Suppressor macrophage treated with lipopolysaccharide for 1 hour (primary cell): ENCODE measurements around the gene HES6.
A peak's percentile ranks its signal among the peaks of the same experiment; 100 is the strongest.

ENCODE experiments used
- DNase-seq, 3 donors: peaks; one replicate each; pipeline ENCODE4 v3.0.0-alpha.2; 2020 to 2022

The HES6 gene

DNA sequence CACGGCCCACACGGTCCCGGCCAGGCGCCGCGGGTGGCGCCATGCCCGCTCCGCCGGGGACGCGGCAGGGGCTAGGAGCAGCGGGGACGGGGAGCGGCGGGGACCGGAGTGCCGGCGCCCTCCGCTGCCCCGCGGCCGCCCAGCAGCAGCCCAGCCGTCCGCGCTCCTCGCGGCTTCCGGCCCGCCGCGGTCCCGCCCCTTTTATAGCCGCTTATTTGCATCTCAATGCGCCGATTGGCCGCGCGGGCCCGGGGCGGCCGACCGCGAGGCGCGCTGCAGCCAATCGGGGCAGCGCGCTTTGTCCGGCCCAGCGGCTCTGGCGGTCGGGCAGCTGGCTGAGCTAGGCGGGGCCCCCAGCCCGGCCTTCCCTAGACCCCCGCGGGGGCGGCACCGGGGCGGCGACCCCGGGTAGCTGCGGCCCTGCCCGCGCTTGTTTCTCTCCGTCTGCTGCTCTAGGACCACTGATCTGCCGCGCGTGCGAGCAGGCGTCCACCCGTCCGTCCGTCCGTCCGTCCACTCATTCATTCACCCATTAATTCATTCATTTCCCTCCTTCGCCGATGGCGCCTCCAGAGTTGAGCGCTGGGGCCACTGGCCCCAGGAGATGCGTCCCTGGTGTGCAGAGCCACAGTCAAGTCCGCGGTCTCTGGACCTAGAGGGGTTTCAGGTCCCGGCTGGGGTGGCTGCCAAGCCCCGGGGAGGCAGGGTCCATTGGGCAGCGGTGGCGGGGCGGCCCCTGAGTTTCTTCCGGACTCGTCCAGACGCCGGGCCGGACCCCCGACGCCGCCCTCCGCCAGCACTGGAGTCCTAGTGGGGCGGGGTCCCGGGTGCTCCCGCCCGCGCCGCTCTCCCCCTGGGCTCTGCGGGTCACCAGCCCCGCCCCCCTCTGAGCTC, at the start of gene HES6:
TSS of gene HES6 (minus strand) at position 176 of the 894 bp plus-strand sequence. CDS start at position 43, 133 bp downstream.
- peak; percentile 95 to 98 (median 97) for DNase-seq

GRCh38 chr2:238289574-238289973, 49.7 kb upstream of the HES6 start:
- DNase-seq: no peak

GRCh38 chr2:238288650-238289573, 49.1 kb upstream of the HES6 start:
- peak; percentile 98 for DNase-seq

- DNase-seq: peak; percentile 85 to 88 (median 87)
Measured at GRCh38 chr2:238287737-238288649, 48.2 kb upstream of the HES6 start, which contains the start of gene PER2. PER2 (minus strand) TSS chr2:238288610; CDS start chr2:238277936, 10,674 bp downstream.

GRCh38 chr2:238286987-238287736, 47.3 kb upstream of the HES6 start:
- DNase-seq: peak; percentile 26 to 27 (median 26)

- DNase-seq: peak; percentile 18 to 26 (median 22)
Measured at GRCh38 chr2:238286551-238286950, 46.7 kb upstream of the HES6 start.

DNA sequence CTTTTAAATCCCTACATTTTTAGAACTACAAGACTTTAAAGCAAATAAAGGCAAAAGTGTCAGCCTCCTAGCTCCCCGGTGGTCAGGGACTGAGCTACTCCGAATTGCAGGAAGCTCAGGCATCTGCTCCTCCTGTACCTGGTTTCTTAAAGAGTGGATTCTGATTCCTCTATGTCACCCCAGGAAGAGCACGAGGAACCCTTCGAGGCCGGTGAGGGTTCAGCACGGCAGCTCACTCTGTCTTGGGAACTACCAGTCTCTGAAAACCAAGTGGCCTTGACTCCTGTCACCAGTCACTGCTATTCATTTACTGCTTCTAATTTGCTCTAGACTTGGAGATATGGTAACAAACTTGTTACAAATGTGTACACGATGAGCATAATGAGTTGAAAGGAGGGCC, 46.3 kb upstream of the HES6 start:
- no peak for DNase-seq

GRCh38 chr2:238285653-238286082, 45.8 kb upstream of the HES6 start:
- no peak for DNase-seq

- DNase-seq: no peak
Measured at GRCh38 chr2:238284802-238285515, 45.1 kb upstream of the HES6 start.

DNA sequence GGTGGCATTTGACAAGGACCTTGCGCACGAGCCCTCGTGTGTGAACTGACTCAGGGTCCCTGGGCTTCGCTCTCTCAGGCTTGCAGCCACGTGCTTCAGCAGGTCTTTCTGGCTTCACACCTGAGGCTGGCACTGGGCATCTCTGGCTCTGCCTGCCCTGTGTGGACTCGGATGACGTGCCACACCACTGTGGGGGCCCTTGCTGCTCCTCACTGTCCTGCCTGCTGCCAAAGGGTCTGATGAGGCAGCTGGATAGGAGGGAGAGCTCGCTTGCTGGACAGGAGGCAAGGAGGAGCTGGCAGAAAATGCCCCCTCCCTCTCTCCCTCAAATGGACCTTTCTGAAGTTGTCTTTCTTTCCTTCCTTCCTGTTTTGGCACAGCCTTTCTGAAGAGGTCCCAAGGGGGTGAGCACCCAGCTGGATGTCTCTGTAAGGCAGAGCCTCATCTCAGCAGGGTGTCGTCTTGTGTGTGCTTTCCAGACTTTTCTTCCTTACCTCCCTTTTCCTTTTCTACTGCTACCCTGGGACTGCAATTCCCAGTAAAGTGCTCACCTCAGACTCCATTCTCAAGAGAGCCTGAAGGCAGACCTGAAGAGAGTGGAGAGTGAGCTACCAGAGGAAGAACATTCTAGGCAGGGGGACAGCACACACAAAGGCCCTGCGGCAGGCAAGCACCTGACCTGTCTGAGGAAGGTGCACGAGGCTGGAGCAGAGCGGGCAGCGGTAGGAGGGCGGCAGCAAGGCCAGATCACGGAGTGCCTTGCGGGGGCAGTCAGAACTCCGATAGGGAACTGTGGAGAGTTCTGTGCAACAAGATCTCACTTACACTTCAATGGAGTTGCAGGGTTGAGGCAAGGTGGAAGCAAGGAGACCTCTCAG, 43.3 kb upstream of the HES6 start:
- DNase-seq: no peak

DNA sequence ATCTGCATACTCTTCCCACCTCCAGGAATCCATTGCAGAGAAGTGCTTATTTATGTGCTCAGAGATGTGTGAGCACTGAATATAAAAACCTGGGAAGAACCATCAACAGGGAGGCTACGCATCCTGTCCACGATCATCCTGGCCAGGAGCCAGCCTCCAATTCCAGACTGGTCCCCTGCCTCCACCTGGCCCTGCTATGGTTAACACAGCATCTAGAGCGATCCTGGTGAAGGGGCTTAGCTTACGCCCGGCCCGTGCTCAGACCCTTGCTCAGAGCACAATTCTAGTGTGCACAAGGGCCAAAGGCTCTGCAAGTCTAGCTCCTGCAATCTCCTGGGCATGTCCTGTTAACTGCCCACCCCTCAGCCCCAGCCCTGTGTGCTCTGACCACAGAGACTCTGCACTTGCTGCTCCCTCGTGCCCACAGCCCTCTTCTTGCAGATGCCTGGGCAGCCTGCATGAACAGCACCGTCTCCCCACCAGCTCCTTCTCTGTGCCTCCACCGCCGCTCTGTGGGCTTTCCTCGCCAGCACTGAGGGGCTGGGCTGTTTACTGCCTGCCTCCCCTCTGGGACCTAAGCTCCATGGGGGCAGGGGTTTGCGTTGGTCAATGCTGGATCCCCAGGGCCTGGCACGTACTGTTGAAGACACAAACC, 42.1 kb upstream of the HES6 start:
- no peak for DNase-seq

DNA sequence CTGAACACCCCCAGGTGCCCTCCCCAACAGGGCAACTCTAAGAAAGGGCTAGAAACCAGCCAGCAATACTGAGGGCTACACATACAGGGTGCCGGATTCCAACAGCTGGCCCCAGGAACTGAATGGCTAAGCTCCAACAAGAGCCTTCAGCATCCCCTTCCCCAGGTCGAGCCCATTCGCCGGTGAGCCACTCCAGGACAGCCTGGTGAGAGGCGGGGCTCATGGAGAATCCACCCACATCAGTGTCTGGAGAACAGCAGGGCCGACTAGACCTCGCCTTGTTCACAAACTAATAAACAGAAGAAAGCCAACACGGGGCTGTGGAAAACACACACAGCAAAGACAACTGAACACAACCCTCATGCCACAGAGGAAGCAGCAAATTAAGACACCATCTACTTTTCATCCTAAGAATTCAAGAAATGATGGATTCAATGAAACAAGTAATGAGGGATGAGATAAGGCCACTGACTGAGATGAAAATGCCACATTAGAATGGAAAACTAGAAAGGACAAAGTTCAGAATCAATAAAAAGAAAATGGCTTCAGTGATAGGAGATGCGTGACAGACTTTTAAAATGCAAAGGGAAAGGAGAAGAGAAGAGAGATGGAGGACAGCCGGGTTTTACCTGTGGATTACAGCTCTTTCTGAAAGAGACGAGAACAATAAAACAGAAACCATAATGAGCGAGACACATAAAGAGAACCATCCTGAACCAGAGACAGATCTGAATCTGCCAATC, 40.4 kb upstream of the HES6 start:
- DNase-seq: no peak

DNA sequence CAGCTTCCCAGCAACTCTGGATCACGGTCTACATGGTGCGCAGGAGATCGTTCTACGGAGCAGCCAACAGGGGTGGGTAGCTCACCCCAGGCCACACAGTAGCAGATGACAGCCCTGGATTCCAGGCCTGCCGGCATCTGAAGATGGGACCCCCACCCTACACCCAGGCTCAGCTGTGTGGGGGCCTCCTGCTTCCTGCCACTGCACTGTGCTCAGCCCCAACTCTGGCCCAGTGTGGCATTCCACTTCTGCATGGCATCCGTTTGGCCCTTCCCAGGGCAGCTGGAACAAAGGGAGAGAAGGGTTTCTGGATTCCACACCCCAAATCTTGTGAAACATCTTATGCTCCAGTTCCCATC, 39.5 kb upstream of the HES6 start:
- DNase-seq: no peak

- no peak for DNase-seq
Measured at GRCh38 chr2:238278626-238279323, 38.9 kb upstream of the HES6 start.

DNA sequence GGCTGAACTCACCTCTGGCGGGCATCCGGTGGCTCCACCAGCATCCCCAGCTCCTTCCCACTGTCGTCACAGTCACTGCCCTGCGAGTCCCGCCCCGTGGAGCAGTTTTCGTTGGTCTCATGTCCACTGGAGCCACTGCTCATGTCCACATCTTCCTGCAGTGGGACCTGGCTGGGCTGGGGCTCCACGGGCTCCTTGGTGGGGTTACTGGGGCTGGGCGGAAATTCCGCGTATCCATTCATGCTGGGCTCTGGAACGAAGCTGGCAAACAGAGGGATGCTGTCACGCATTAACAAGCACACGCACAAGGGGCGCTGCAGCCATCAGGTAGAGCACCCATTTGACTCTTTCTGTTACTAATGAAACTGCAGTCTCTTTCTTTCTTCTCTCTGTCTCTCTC, 37.9 kb upstream of the HES6 start:
- DNase-seq: no peak

GRCh38 chr2:238274152-238274865, 34.5 kb upstream of the HES6 start:
- no peak for DNase-seq

DNA sequence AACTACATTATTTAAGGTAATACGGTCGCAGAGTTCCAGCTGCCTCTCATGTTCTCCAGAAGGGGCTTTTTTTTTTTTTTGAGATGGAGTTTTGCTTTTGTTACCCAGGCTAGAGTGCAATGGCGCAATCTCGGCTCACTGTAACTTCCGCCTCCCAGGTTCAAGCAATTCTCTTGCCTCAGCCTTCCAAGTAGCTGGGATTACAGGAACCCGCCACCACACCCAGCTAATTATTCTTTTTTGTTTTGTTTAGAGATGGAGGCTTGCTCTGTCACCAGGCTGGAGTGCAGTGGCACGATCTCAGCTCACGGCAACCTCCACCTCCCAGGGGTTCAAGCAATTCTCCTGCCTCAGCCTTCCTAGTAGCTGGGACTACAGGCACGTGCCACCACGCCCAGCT, 33.6 kb upstream of the HES6 start:
- DNase-seq: peak; percentile 11 to 30 (median 14)
